Measurements from ENCODE around the gene RAET1E. TPM values are rescaled to one million over a fixed set of nuclear protein-coding genes. Genes with fewer than 3 reads are reported as not detected.

Gene RAET1E
- total and polyA plus RNA-seq, 8 donors = 0.19 to 2.6 TPM; not detected in 6

DNA sequence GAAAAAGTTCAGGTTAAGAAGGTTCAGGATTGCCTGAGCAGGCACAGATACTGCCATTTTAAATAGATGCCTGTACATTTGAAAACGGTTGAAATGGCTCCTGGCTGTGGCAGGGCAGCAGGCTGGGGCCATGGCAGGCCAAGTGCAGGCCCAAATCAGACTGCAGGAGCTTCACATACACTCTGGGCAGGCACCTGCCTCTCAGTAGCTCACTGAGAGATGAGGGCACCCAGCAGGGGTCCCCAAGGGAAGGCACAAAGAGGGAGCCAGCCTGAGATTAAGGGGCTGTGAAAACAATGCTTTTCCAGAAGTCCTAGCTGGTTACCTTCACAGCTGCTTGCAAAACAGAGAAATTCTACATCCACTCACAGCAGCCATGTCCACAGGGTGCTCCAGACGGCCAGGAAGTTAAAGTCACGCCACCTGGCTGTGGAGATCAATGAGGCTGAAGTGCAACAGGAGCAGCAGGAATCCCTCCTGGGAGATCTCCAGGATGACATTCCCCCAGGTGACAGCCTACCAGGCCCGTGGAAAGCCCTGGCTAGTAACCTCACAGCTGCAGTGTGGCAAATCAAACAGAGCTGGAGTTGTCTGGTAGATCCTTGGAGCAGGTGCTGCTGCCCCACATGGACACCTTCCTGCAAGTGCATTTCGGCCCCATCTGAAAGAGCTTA is 6.2 kb upstream of the RAET1E start:
- TF ChIP-seq, protein P1, sequence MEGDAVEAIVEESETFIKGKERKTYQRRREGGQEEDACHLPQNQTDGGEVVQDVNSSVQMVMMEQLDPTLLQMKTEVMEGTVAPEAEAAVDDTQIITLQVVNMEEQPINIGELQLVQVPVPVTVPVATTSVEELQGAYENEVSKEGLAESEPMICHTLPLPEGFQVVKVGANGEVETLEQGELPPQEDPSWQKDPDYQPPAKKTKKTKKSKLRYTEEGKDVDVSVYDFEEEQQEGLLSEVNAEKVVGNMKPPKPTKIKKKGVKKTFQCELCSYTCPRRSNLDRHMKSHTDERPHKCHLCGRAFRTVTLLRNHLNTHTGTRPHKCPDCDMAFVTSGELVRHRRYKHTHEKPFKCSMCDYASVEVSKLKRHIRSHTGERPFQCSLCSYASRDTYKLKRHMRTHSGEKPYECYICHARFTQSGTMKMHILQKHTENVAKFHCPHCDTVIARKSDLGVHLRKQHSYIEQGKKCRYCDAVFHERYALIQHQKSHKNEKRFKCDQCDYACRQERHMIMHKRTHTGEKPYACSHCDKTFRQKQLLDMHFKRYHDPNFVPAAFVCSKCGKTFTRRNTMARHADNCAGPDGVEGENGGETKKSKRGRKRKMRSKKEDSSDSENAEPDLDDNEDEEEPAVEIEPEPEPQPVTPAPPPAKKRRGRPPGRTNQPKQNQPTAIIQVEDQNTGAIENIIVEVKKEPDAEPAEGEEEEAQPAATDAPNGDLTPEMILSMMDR (IDR thresholded peaks at IDR 0.05) = no peak
- TF ChIP-seq EP300 (IDR thresholded peaks at IDR 0.05) = no peak
- no peak for TF ChIP-seq POLR2AphosphoS5 (IDR thresholded peaks at IDR 0.05)
- no peak for TF ChIP-seq POLR2A (IDR thresholded peaks at IDR 0.05)
- Histone ChIP-seq H3K4me3 (no peak overlapping the region), H3K4me1 (no peaks in the 10 kb centered on the region), H3K27ac (no peak overlapping the region), H3K27me3 (no peaks in the 10 kb centered on the region), H3K9me3 (peaks cover 0 to 12% (median 8%) of the 10 kb centered on the region in 4 donors), H3K36me3 (no peaks in the 10 kb centered on the region)
- no peak for DNase-seq
- intact Hi-C loops (cut with DNase I; ENCODE audit: low total_unique reads) = no loop called here
- WGBS, 5 donors = 62 to 68% (median 66%) methylated on average over 5 of the region's 5 CpGs

- no peak for DNase-seq
- Histone ChIP-seq H3K27me3 (no peaks in the 10 kb centered on the region), H3K4me1 (peaks cover 11 to 18% (median 14%) of the 10 kb centered on the region in 4 donors), H3K36me3 (no peaks in the 10 kb centered on the region), H3K27ac (no peak overlapping the region), H3K9me3 (no peaks in the 10 kb centered on the region), H3K4me3 (no peak overlapping the region)
- intact Hi-C loops (cut with DNase I; ENCODE audit: low total_unique reads) = no loop called here
- no peak for TF ChIP-seq EP300 (IDR thresholded peaks at IDR 0.05)
- no peak for TF ChIP-seq POLR2A (IDR thresholded peaks at IDR 0.05)
- no peak for TF ChIP-seq POLR2AphosphoS5 (IDR thresholded peaks at IDR 0.05)
- TF ChIP-seq, protein P1 (IDR thresholded peaks at IDR 0.05) = no peak
- WGBS, 5 donors = 82 to 88% (median 85%) methylated on average over 6 of the region's 6 CpGs
Measured at GRCh38 chr6:149901444-149902140, 3.7 kb upstream of the RAET1E start.

DNA sequence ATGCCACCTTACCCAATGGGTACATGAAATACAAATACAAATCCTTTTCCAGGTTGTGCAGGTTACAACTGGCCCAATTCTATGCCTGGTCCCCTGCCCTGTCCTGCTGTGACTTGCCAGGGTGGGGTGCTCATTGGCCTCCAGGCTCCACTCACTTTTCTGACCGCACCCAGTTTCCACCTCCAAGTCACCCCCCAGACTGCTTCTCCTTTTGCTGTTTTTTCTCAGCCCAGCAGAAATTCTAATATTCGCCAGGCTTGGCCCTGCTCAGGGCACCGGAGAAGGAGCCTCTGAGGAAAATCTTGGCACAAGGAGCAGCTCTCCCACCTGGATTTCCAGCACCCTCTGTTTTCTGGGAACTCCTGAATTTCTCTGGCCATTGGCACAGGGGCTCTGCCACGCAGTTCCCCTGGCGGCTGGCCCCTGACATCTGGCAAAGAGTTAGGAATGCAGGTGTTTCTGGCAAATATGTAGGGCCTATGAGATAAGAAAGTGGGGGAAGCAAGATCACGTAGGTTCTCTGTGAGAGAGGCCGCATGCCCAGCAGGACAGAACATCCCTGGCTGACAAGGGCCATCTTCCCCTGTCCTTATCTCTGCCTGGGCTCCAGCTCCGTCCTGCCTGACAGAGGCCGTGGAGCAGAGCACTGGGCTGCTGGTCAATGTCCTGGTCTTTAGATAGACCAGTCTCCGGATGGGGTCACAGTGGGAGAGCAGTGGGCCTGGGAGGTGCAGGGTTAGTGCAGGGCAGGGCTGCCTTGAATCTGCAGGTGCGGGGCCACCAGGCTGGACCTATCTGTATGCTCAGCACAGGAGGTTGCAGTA is 2.9 kb upstream of the RAET1E start:
- TF ChIP-seq, protein P1 (IDR thresholded peaks at IDR 0.05) = no peak
- TF ChIP-seq EP300 (IDR thresholded peaks at IDR 0.05) (no peak), POLR2AphosphoS5 (IDR thresholded peaks at IDR 0.05) (no peak), POLR2A (IDR thresholded peaks at IDR 0.05) (no peak)

DNA sequence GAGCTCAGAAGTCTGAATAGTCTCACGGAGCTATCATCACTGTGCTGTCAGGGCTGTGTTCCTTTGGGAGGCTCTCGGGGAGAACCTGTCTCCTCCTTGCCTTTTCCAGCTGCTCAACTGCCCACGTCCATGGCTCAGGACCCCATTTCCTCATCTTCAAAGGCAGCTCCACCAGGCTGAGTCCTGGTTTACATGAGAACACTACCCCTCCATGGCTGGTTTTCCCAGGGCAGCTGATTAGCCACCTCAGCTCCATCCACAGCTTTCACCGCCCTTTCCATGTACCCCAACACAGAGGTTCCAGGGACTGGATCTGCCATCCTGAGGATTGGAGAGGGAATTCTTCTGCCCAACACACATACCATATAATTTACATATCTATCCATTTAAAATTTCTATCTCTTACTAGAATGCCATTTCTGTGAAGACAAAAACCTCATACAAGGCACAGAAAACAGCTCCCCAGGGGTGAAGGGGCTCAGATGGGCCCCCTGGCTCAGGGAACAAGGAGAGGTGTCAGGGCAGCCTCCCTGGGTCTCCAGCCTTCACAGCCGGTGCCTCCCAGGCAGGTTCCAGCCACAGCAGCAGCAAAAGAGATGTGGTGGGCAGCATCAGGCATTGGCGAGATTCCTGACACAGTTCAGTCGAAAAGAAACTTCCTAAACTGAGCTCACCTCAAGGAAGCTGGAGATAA is 2.2 kb upstream of the RAET1E start:
- H3K27ac ChIP-seq = no peak overlapping the region
- no peak overlapping the region for H3K4me3 ChIP-seq
- DNase-seq = no peak
- intact Hi-C loops (cut with DNase I; ENCODE audit: low total_unique reads) = no loop called here
- H3K9me3 ChIP-seq = no peaks in the 10 kb centered on the region
- WGBS, 5 donors = 86 to 91% (median 88%) methylated on average over 7 of the region's 7 CpGs
- peaks cover 26 to 33% (median 29%) of the 10 kb centered on the region in 4 donors for H3K4me1 ChIP-seq
- TF ChIP-seq, protein P1 (IDR thresholded peaks at IDR 0.05) = no peak
- TF ChIP-seq EP300 (IDR thresholded peaks at IDR 0.05) = no peak
- no peak for TF ChIP-seq POLR2AphosphoS5 (IDR thresholded peaks at IDR 0.05)
- TF ChIP-seq POLR2A (IDR thresholded peaks at IDR 0.05) = no peak
- H3K36me3 ChIP-seq = no peaks in the 10 kb centered on the region
- H3K27me3 ChIP-seq = no peaks in the 10 kb centered on the region

More for the DNA sequence above, 2.9 kb upstream of the RAET1E start:
- intact Hi-C loops (cut with DNase I; ENCODE audit: low total_unique reads) = no loop called here
- no peaks in the 10 kb centered on the region for H3K9me3 ChIP-seq
- no peaks in the 10 kb centered on the region for H3K27me3 ChIP-seq
- peaks cover 18 to 26% (median 21%) of the 10 kb centered on the region in 4 donors for H3K4me1 ChIP-seq
- H3K4me3 ChIP-seq = no peak overlapping the region
- H3K36me3 ChIP-seq = no peaks in the 10 kb centered on the region
- 59 to 84% (median 74%) methylated on average over 8 to 11 of the region's 11 CpGs for WGBS, 5 donors
- DNase-seq = no peak
- no peak overlapping the region for H3K27ac ChIP-seq
